ENCODE measurements around the gene DPEP1.

DPEP1 gene

GRCh38 chr16:89613231-89613953 is at the start of gene DPEP1:
Gene DPEP1, plus strand, starts transcription at chr16:89613642. Its CDS starts 16,769 bp downstream, at chr16:89630411.
- Histone ChIP-seq H4K20me1 (ENCODE audit: insufficient read depth, low read length, poor library complexity, severe bottlenecking) (no peaks in the 10 kb centered on the region), H3K9me3 (ENCODE audit: insufficient read depth, low read depth, low read length) (no peaks in the 10 kb centered on the region), H3K79me2 (ENCODE audit: insufficient read depth, low read length) (no peaks in the 10 kb centered on the region), H3K4me2 (ENCODE audit: low read depth, low read length, poor library complexity, severe bottlenecking) (peak within 1 kb of the TSS; percentile 46), H3K27me3 (ENCODE audit: insufficient read depth, low read length, poor library complexity, severe bottlenecking) (no peaks in the 10 kb centered on the region), H3F3A (ENCODE audit: low read depth) (no peaks in the 10 kb centered on the region), H3K4me3 (ENCODE audit: low read length, poor library complexity, severe bottlenecking) (no peak within 1 kb of the TSS), H3K9me2 (replicated peaks; ENCODE audit: low read depth, low read length) (no peaks in the 10 kb centered on the region), H3K4me1 (ENCODE audit: insufficient read depth, low read length, poor library complexity, severe bottlenecking) (peaks cover 16% of the 10 kb centered on the region), H2AFZ (ENCODE audit: low read length) (peak within 1 kb of the TSS; percentile 55; the same call in 1 of the 2 replicates), H3K36me3 (ENCODE audit: insufficient read depth, low read length) (no peaks in the 10 kb centered on the region), H3K9ac (ENCODE audit: low read depth, low read length, poor library complexity, severe bottlenecking) (peak within 1 kb of the TSS; percentile 43)
- TF ChIP-seq EZH2phosphoT487 (IDR thresholded peaks at IDR 0.05; ENCODE audit: borderline replicate concordance) (no peak), CTCF (conservative IDR thresholded peaks at IDR 0.05; ENCODE audit: low read length) (no peak)

GRCh38 chr16:89564476-89565255 is 48.8 kb upstream of the DPEP1 start:
- peak overlapping the region; percentile 95 for H3K4me2 ChIP-seq (ENCODE audit: low read depth, low read length, poor library complexity, severe bottlenecking)
- H3K4me1 ChIP-seq (ENCODE audit: insufficient read depth, low read length, poor library complexity, severe bottlenecking), result peaks cover 8% of the 10 kb centered on the region
- no peaks in the 10 kb centered on the region for H3K9me2 ChIP-seq (replicated peaks; ENCODE audit: low read depth, low read length)
- no peaks in the 10 kb centered on the region for H3K9me3 ChIP-seq (ENCODE audit: insufficient read depth, low read depth, low read length)
- no peak overlapping the region for H2AFZ ChIP-seq (ENCODE audit: low read length)
- TF ChIP-seq CTCF (conservative IDR thresholded peaks at IDR 0.05; ENCODE audit: low read length) (no peak), EZH2phosphoT487 (IDR thresholded peaks at IDR 0.05; ENCODE audit: borderline replicate concordance) (no peak)
- peaks cover 53% of the 10 kb centered on the region for H3K79me2 ChIP-seq (ENCODE audit: insufficient read depth, low read length)
- peaks cover 33% of the 10 kb centered on the region; the same call in 1 of the 2 replicates for H3K36me3 ChIP-seq (ENCODE audit: insufficient read depth, low read length)
- H3K4me3 ChIP-seq (ENCODE audit: low read length, poor library complexity, severe bottlenecking), result no peak overlapping the region
- H3F3A ChIP-seq (ENCODE audit: low read depth), result no peaks in the 10 kb centered on the region
- peaks cover 55% of the 10 kb centered on the region for H4K20me1 ChIP-seq (ENCODE audit: insufficient read depth, low read length, poor library complexity, severe bottlenecking)
- H3K27me3 ChIP-seq (ENCODE audit: insufficient read depth, low read length, poor library complexity, severe bottlenecking), result peaks cover 11% of the 10 kb centered on the region
- H3K9ac ChIP-seq (ENCODE audit: low read depth, low read length, poor library complexity, severe bottlenecking), result no peak overlapping the region

GRCh38 chr16:89565256-89565505 is 48.3 kb upstream of the DPEP1 start:
- H2AFZ ChIP-seq (ENCODE audit: low read length), result no peak overlapping the region
- TF ChIP-seq EZH2phosphoT487 (IDR thresholded peaks at IDR 0.05; ENCODE audit: borderline replicate concordance) (no peak), CTCF (conservative IDR thresholded peaks at IDR 0.05; ENCODE audit: low read length) (no peak)
- peaks cover 55% of the 10 kb centered on the region for H4K20me1 ChIP-seq (ENCODE audit: insufficient read depth, low read length, poor library complexity, severe bottlenecking)
- no peak overlapping the region for H3K9ac ChIP-seq (ENCODE audit: low read depth, low read length, poor library complexity, severe bottlenecking)
- H3K27me3 ChIP-seq (ENCODE audit: insufficient read depth, low read length, poor library complexity, severe bottlenecking), result peaks cover 11% of the 10 kb centered on the region
- no peak overlapping the region for H3K4me2 ChIP-seq (ENCODE audit: low read depth, low read length, poor library complexity, severe bottlenecking)
- H3K4me1 ChIP-seq (ENCODE audit: insufficient read depth, low read length, poor library complexity, severe bottlenecking), result peaks cover 8% of the 10 kb centered on the region
- no peak overlapping the region for H3K4me3 ChIP-seq (ENCODE audit: low read length, poor library complexity, severe bottlenecking)
- no peaks in the 10 kb centered on the region for H3K9me3 ChIP-seq (ENCODE audit: insufficient read depth, low read depth, low read length)
- H3K79me2 ChIP-seq (ENCODE audit: insufficient read depth, low read length), result peaks cover 53% of the 10 kb centered on the region
- H3F3A ChIP-seq (ENCODE audit: low read depth), result no peaks in the 10 kb centered on the region
- H3K9me2 ChIP-seq (replicated peaks; ENCODE audit: low read depth, low read length), result no peaks in the 10 kb centered on the region
- peaks cover 33% of the 10 kb centered on the region; the same call in 1 of the 2 replicates for H3K36me3 ChIP-seq (ENCODE audit: insufficient read depth, low read length)
